ENCODE results near the gene SAP30.

Gene SAP30

DNA sequence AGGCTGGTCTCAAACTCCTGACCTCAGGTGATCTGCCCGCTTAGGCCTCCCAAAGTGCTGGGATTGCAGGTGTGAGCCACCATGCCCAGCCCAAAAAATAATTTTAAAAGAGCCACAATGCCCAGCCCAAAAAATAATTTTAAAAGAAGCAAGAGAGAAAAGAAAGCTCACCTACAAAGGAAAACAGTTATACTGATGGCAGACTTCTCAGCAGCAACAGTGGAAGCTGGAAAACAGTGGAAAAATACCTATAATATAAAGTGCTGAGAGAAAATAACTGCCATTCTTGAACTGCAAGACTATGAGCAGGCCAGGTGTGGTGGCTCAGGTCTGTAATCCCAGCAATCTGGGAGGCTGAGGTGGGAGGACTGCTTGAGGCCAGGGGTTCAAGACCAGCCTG lies 23.3 kb upstream of the SAP30 start:
- no peaks in the 10 kb centered on the region for H3K9me3 Mint-ChIP-seq

DNA sequence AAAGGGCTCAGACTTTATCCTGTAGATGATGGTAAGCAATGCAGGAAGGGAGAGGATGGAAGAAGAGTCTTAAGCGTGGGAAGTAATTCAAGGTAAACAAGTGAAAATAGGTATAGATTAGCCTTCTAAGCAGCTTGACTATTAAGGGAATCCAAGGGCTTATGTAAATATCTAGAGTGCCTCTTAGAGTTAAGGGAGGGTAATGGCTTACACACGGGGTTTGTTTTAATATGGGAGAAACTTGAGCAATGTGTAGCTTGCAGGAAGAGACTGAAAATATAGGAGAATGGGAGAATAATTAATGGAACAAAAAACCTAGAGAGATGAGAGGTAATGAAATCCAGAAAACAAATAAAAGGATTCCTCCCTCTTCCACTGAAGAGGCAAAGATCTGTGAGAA lies 12.8 kb upstream of the SAP30 start:
- no peaks in the 10 kb centered on the region for H3K36me3 Mint-ChIP-seq
- no peaks in the 10 kb centered on the region for H3K9me3 Mint-ChIP-seq
- peaks cover 5% of the 10 kb centered on the region for H3K27me3 Mint-ChIP-seq
- H3K4me3 Mint-ChIP-seq: no peak overlapping the region
- H3K27ac Mint-ChIP-seq: no peak overlapping the region
- no peaks in the 10 kb centered on the region for H3K4me1 Mint-ChIP-seq

More for the DNA sequence above, 23.3 kb upstream of the SAP30 start:
- Mint-ChIP-seq H3K4me3 (no peak overlapping the region), H3K4me1 (no peaks in the 10 kb centered on the region), H3K27ac (no peak overlapping the region), H3K36me3 (no peaks in the 10 kb centered on the region), H3K27me3 (peaks cover 4% of the 10 kb centered on the region)

GRCh38 chr4:173360587-173361221 lies 10.1 kb upstream of the SAP30 start:
- Mint-ChIP-seq H3K36me3 (no peaks in the 10 kb centered on the region), H3K9me3 (no peaks in the 10 kb centered on the region), H3K27me3 (peaks cover 2% of the 10 kb centered on the region), H3K4me1 (no peaks in the 10 kb centered on the region), H3K27ac (no peak overlapping the region), H3K4me3 (no peak overlapping the region)

DNA sequence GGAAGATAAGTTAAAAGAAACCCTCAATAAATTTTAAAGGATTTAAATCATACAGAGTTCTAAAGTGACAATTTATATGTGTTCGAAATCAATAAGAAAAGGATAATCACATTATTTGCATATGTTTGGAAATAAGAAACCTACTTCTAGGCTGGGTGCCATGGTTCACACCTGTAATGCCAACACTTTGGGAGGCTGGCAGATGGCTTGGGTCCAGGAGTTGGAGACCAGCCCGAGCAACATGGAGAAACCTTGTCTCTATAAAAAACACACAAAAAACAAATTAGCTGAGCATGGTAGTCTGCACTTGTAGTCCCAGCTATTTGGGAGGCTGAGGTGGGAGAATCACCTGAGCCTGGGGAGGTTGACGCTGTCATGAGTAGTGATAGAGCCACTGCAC lies 8.1 kb upstream of the SAP30 start:
- no peaks in the 10 kb centered on the region for H3K4me1 Mint-ChIP-seq
- H3K27ac Mint-ChIP-seq: no peak overlapping the region
- H3K9me3 Mint-ChIP-seq: no peaks in the 10 kb centered on the region
- no peak overlapping the region for H3K4me3 Mint-ChIP-seq
- H3K36me3 Mint-ChIP-seq: no peaks in the 10 kb centered on the region
- peaks cover 2% of the 10 kb centered on the region for H3K27me3 Mint-ChIP-seq

GRCh38 chr4:173365359-173365996 lies 5.3 kb upstream of the SAP30 start:
- H3K4me3 Mint-ChIP-seq: no peak overlapping the region
- no peaks in the 10 kb centered on the region for H3K36me3 Mint-ChIP-seq
- no peaks in the 10 kb centered on the region for H3K9me3 Mint-ChIP-seq
- H3K27ac Mint-ChIP-seq: no peak overlapping the region
- peaks cover 7% of the 10 kb centered on the region for H3K4me1 Mint-ChIP-seq
- no peaks in the 10 kb centered on the region for H3K27me3 Mint-ChIP-seq

- Mint-ChIP-seq H3K27ac (no peak overlapping the region), H3K4me3 (no peak overlapping the region), H3K9me3 (no peaks in the 10 kb centered on the region), H3K36me3 (no peaks in the 10 kb centered on the region), H3K4me1 (peaks cover 12% of the 10 kb centered on the region), H3K27me3 (peaks cover 8% of the 10 kb centered on the region)
Measured at GRCh38 chr4:173367285-173367684, 3.5 kb upstream of the SAP30 start.

- Mint-ChIP-seq H3K27me3 (peaks cover 8% of the 10 kb centered on the region), H3K27ac (no peak overlapping the region), H3K4me1 (peaks cover 12% of the 10 kb centered on the region), H3K9me3 (no peaks in the 10 kb centered on the region), H3K4me3 (no peak overlapping the region), H3K36me3 (no peaks in the 10 kb centered on the region)
Measured at GRCh38 chr4:173367946-173368345, 2.8 kb upstream of the SAP30 start.

- H3K36me3 Mint-ChIP-seq: no peaks in the 10 kb centered on the region
- peaks cover 14% of the 10 kb centered on the region for H3K27me3 Mint-ChIP-seq
- H3K4me3 Mint-ChIP-seq: peak overlapping the region; percentile 99
- H3K9me3 Mint-ChIP-seq: no peaks in the 10 kb centered on the region
- peak overlapping the region; percentile 98 for H3K27ac Mint-ChIP-seq
- H3K4me1 Mint-ChIP-seq: peaks cover 15% of the 10 kb centered on the region
Measured at GRCh38 chr4:173370130-173370476, 651 bp upstream of the SAP30 start.

DNA sequence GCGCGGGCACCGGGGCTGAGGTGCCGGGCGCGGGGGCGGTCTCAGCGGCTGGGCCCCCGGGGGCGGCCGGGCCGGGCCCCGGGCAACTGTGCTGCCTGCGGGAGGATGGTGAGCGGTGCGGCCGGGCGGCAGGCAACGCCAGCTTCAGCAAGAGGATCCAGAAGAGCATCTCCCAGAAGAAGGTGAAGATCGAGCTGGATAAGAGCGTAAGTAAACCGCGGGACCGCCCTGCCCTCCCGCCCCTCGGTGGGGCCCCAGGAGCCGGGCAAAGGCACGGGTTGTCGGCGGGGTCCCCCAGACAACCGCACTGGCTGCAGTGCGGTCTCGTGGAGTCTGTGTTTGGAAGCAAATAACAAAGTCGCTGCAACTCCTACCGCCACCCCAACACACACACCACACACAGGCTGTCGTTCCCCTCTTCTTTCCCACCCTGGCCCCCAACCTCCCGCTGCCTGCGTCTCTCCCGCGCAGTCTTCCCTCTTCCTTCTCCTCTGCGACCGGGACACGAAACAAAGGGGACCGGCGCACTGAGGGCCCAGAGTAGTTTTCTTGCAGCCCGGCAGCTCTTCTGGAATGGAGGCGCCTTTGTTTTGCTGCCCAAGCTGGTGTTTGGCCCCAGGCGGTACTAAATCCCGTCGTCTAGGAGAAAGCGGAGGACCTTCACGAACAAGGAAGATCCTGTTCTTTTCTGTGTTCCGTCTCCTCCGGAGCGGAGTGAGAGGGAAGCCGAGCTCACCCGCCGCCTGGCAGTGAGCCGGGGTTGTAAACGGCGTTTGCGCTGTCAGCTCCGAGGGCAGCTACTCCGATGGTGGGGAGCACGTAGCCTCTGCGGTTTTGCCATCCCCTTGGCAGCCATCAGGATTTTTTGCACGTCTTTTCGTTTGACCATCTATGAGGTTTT lies 788 bp downstream of the SAP30 start:
- Mint-ChIP-seq H3K36me3 (no peaks in the 10 kb centered on the region), H3K4me3 (peak overlapping the region; percentile 99), H3K9me3 (no peaks in the 10 kb centered on the region), H3K4me1 (peaks cover 15% of the 10 kb centered on the region), H3K27me3 (peaks cover 14% of the 10 kb centered on the region), H3K27ac (peak overlapping the region; percentile 1)

DNA sequence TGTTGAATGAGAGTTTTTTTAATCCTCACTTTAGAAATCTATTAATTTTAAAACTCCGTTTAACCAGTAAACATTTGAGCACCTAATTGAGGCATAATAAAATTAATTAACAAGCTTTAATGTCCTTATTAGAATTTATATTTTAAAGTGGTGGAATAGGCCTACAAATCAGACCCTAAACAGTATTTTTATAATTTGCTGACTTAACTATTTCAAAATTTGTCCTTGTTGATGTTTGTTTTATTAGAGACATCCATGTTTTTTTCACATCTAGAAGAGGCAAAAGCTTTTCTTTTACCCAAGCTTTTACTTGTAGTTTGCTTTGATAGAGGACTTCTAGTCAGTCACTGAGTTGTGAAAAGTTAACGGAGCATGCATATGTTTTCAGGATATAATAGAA lies 3.8 kb downstream of the SAP30 start:
- Mint-ChIP-seq H3K36me3 (no peaks in the 10 kb centered on the region), H3K27me3 (peaks cover 14% of the 10 kb centered on the region), H3K4me1 (peaks cover 8% of the 10 kb centered on the region), H3K4me3 (no peak overlapping the region), H3K27ac (no peak overlapping the region), H3K9me3 (no peaks in the 10 kb centered on the region)

DNA sequence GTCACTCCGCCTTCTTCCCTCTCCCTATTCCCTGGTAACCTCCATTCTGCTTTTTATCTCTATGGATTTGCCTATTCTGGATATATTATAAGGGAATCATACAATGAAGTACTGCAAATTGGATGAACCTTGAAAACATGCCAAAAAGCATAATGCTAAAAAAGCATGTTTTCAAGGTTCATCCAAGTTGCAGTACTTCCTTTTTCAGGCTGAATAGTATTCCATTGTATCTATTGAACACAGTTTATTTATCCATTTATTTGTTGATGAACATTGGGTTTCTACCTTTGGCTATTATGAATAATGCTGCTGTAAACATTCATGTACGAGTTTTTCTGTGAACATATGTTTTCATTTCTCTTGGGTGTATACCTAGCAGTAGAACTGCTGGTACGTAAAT lies 9.2 kb downstream of the SAP30 start:
- no peaks in the 10 kb centered on the region for H3K36me3 Mint-ChIP-seq
- no peaks in the 10 kb centered on the region for H3K4me1 Mint-ChIP-seq
- H3K27ac Mint-ChIP-seq: no peak overlapping the region

GRCh38 chr4:173380987-173381386 lies 10.2 kb downstream of the SAP30 start:
- Mint-ChIP-seq H3K27ac (no peak overlapping the region), H3K4me3 (no peak overlapping the region), H3K4me1 (no peaks in the 10 kb centered on the region), H3K27me3 (peaks cover 18% of the 10 kb centered on the region), H3K9me3 (no peaks in the 10 kb centered on the region), H3K36me3 (no peaks in the 10 kb centered on the region)

More for the DNA sequence above, 9.2 kb downstream of the SAP30 start:
- no peak overlapping the region for H3K4me3 Mint-ChIP-seq
- peaks cover 18% of the 10 kb centered on the region for H3K27me3 Mint-ChIP-seq
- H3K9me3 Mint-ChIP-seq: no peaks in the 10 kb centered on the region

DNA sequence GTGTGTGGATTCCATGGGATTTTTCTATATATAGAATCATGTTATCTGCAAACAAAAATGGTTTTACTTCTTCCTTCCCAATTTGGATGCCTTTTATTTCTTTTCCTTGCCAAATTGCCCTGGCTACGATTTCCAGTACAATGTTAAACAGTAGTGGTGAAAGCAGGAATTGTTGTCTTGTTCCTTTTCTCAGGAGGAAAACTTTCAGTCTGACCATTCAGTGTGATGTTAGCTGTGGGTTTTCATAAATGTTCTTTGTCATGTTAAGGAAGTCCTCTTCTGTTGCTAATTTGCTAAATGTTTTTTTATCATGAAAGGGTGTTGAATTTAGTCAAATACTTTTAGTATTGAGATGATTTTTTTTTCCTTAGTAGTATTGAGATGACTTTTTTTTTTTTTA lies 10.9 kb downstream of the SAP30 start:
- peaks cover 18% of the 10 kb centered on the region for H3K27me3 Mint-ChIP-seq
- no peaks in the 10 kb centered on the region for H3K9me3 Mint-ChIP-seq
- H3K4me3 Mint-ChIP-seq: no peak overlapping the region
- no peak overlapping the region for H3K27ac Mint-ChIP-seq
- H3K36me3 Mint-ChIP-seq: no peaks in the 10 kb centered on the region
- no peaks in the 10 kb centered on the region for H3K4me1 Mint-ChIP-seq

DNA sequence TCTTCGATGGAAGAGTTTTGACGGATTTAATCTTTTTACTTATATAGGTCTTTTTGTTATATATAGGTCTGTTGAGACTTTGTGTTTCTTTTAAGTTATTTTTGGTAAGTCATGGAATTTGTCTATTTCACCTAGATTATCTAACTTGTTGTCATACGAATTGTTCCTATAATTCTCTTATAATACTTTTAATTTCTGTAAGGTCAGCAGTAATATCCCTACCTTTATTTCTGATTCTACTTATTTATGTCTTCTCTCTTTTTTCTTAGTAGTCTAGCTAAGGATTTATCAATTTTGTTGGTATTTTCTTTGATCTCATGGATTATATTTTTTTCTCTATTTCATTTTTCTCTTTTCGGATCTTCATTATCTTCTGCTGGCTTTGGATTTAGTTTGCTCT lies 11.6 kb downstream of the SAP30 start:
- no peaks in the 10 kb centered on the region for H3K9me3 Mint-ChIP-seq
- peaks cover 18% of the 10 kb centered on the region for H3K27me3 Mint-ChIP-seq
- H3K4me3 Mint-ChIP-seq: no peak overlapping the region
- H3K27ac Mint-ChIP-seq: no peak overlapping the region
- no peaks in the 10 kb centered on the region for H3K36me3 Mint-ChIP-seq
- H3K4me1 Mint-ChIP-seq: no peaks in the 10 kb centered on the region

DNA sequence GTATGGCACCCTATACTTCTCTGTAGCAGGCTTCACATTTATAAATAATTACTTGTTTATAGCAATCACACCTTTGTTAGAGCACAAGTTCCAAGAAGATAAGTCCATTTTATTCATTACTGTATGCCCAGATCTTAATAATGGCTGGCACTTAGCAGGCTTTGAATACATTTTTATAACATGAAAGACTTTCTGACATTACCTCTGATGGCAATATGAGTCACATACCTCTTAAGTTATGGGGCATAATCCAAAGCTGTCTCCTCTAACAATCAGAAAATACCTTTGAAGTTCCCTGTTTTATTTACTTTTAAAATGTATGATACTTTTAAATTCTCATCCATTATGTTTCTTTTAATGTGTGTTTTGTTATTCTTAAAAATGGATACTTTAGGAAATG lies 16.0 kb downstream of the SAP30 start:
- H3K36me3 Mint-ChIP-seq: no peaks in the 10 kb centered on the region
- no peaks in the 10 kb centered on the region for H3K4me1 Mint-ChIP-seq
- no peaks in the 10 kb centered on the region for H3K9me3 Mint-ChIP-seq
- H3K27me3 Mint-ChIP-seq: peaks cover 13% of the 10 kb centered on the region
- no peak overlapping the region for H3K4me3 Mint-ChIP-seq
- no peak overlapping the region for H3K27ac Mint-ChIP-seq

- Mint-ChIP-seq H3K27ac (no peak overlapping the region), H3K36me3 (peaks cover 2% of the 10 kb centered on the region), H3K4me1 (no peaks in the 10 kb centered on the region), H3K27me3 (peaks cover 3% of the 10 kb centered on the region), H3K9me3 (no peaks in the 10 kb centered on the region), H3K4me3 (no peak overlapping the region)
Measured at GRCh38 chr4:173391701-173392100, 20.9 kb downstream of the SAP30 start.
